ENCODE results near the gene COPS9.

DNA sequence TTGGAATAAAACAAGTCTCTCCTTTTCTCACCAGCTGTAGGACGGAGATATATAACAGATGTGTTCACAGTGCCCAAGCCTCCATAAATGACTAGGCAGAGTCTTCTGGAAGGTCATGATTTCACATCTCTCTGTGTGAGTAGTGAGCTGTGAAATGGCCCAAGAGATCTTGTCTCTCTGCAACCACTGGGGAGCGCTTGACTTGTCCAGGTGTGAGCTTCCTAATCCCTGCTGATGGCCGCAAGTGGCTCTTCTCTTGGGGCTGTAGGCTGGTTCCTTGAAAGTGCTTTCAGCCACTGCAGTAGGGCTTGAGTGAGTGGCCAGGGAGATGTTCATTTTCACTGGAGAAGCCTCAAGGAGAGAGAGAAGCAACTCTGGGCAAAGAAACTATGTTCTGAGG is 42.5 kb upstream of the COPS9 start:
- TF ChIP-seq, protein P1, sequence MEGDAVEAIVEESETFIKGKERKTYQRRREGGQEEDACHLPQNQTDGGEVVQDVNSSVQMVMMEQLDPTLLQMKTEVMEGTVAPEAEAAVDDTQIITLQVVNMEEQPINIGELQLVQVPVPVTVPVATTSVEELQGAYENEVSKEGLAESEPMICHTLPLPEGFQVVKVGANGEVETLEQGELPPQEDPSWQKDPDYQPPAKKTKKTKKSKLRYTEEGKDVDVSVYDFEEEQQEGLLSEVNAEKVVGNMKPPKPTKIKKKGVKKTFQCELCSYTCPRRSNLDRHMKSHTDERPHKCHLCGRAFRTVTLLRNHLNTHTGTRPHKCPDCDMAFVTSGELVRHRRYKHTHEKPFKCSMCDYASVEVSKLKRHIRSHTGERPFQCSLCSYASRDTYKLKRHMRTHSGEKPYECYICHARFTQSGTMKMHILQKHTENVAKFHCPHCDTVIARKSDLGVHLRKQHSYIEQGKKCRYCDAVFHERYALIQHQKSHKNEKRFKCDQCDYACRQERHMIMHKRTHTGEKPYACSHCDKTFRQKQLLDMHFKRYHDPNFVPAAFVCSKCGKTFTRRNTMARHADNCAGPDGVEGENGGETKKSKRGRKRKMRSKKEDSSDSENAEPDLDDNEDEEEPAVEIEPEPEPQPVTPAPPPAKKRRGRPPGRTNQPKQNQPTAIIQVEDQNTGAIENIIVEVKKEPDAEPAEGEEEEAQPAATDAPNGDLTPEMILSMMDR (conservative IDR thresholded peaks at IDR 0.05) = no peak
- TF ChIP-seq EZH2 (IDR thresholded peaks at IDR 0.05; ENCODE audit: low read depth) = no peak
